ENCODE results near the gene FXYD1. TPM values are rescaled to one million over a fixed set of nuclear protein-coding genes. Genes with fewer than 3 reads are reported as not detected.

The FXYD1 gene
- total and polyA plus RNA-seq, 2 of the 8 experiments (the other 6 are each of a cell fraction or from before 2014, with no cell fraction given): 1.6 to 8.1 TPM

DNA sequence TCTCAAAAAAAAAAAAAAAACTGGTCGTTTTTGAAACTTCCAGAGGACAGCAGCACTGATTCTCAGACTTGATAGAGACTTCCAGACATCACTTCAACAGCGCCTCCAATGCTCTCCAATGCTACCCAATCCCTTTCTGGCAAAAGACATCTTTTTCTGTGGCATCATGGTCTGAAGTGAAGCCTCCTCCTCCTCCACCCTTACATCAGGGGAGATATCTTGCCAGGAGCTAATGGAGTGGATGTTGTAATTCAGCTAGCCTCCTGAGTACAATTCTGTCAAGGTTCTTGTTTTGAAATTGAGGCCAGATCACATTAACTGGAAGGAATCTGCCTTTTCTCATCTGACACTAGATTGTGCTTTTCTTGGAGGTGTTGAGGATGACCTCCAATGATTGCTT is 40.1 kb downstream of the FXYD1 start (continued):
- TF ChIP-seq RBBP5 (IDR thresholded peaks at IDR 0.05; ENCODE audit: borderline replicate concordance, low read depth, low read length) (no peak), FOSL1 (IDR thresholded peaks at IDR 0.05; ENCODE audit: insufficient read depth, low read depth, low read length) (no peak), NANOG (IDR thresholded peaks at IDR 0.05; ENCODE audit: insufficient read depth, low read depth, low read length, poor library complexity, severe bottlenecking) (no peak), BRCA1 (IDR thresholded peaks at IDR 0.05; ENCODE audit: low read depth, low read length) (no peak), EGR1 (IDR thresholded peaks at IDR 0.05; ENCODE audit: borderline replicate concordance, low read depth, low read length) (no peak), USF2 (IDR thresholded peaks at IDR 0.05; ENCODE audit: low read length) (no peak), RXRA (IDR thresholded peaks at IDR 0.05; ENCODE audit: insufficient read depth, low read depth, low read length) (no peak), YY1 (IDR thresholded peaks at IDR 0.05; ENCODE audit: low read depth, low read length) (no peak)

Measured in H1 (cell line).